K562 (cell line): ENCODE data around the gene HLA-DPA1. TPM values are rescaled to one million over a fixed set of nuclear protein-coding genes. Genes with fewer than 3 reads are reported as not detected.

Experiments
- ATAC-seq: fragments of 200-7000 bp; cut with Tn5 transposase; 3 replicates; pipeline ENCODE4 v1.9.1; 2020; ENCODE audit warnings: moderate library complexity
- BruUV-seq: library from RNA; stranded (reverse); fragments of 400-500 nt; replicated peaks from 2 replicates; lab custom pipeline; 2021; lab: Mats Ljungman, UMichigan
- CTCF ChIA-PET: fragments of 300-600 bp; formaldehyde crosslinking; extraction: SDS; loops from one replicate; lab custom pipeline; 2021; ENCODE audit warnings: low intra/inter-chr PET ratio; lab: Yijun Ruan, JAX
- POLR2A ChIA-PET: fragments of 300-600, 350-650 bp; sonication (Branson Sonifier 250); formaldehyde crosslinking; extraction: SDS; loops from one replicate; lab custom pipeline; 2021; ENCODE audit warnings: antibody characterized with exemption, inconsistent platforms; lab: Yijun Ruan, JAX
- DNase-seq, 4 experiments: peaks; one replicate each; pipeline versions ENCODE4 v3.0.0 to v3.0.0-alpha.2; 2011 to 2018; ENCODE audit warnings: low spot score in 3 of 4, mixed read lengths in 3 of 4; ENCODE audit errors: extremely low read depth in 1 of 4
- FAIRE-seq: peaks from 2 replicates; lab custom pipeline; 2011; peaks lifted over from hg19 to GRCh38; lab: Jason Lieb, UNC
- H2AFZ ChIP-seq: 2 replicates; pipeline ENCODE4 v1.6.0; 2011; ENCODE audit warnings: low read depth, low read length, control low read depth, inconsistent platforms
- H3K27ac ChIP-seq: fragments of 200-600 bp; 3 replicates; pipeline ENCODE4 v1.8.0; 2011; ENCODE audit warnings: low read depth, mild to moderate bottlenecking, control low read depth, inconsistent platforms, low read length, moderate library complexity, mixed read lengths; ENCODE audit errors: extremely low read depth
- H3K27me3 ChIP-seq, 2 experiments: fragments of 300-600 bp in 1 of 2; 2 replicates in 1 of 2; 3 replicates in 1 of 2; pipeline versions ENCODE4 v1.6.0 to v1.8.0; 2011; ENCODE audit warnings: inconsistent platforms in 2 of 2, low read length in 2 of 2, mild to moderate bottlenecking in 1 of 2, mixed read lengths in 1 of 2, moderate library complexity in 1 of 2; ENCODE audit not compliant: control insufficient read depth in 2 of 2, insufficient read depth in 2 of 2
- H3K36me3 ChIP-seq: fragments of 300-600 bp; 3 replicates; pipeline ENCODE4 v1.8.0; 2011; ENCODE audit warnings: mild to moderate bottlenecking, low read length, inconsistent platforms; ENCODE audit not compliant: control insufficient read depth, insufficient read depth
- H3K4me1 ChIP-seq, 2 experiments: fragments of 200-600 bp in 1 of 2; replicated peaks in 1 of 2; 2 replicates in 1 of 2; 3 replicates in 1 of 2; pipeline versions ENCODE4 v1.5.1 to v1.8.0; 2011; ENCODE audit warnings: inconsistent platforms in 2 of 2, low read length in 2 of 2, mild to moderate bottlenecking in 1 of 2, mixed read lengths in 1 of 2, moderate library complexity in 1 of 2; ENCODE audit not compliant: control insufficient read depth in 2 of 2, insufficient read depth in 2 of 2
- H3K4me2 ChIP-seq: 2 replicates; pipeline ENCODE4 v1.6.1; 2011; ENCODE audit warnings: low read length, control low read depth, inconsistent platforms, mixed read lengths; ENCODE audit not compliant: insufficient read depth
- H3K4me3 ChIP-seq: fragments of 200-600 bp; sonication (generic), shearing (Covaris generic); 2 replicates; pipeline ENCODE4 v1.5.1; 2016; ENCODE audit warnings: control low read depth, inconsistent platforms
- H3K79me2 ChIP-seq: fragments of 200-600 bp; 3 replicates; pipeline ENCODE4 v1.8.0; 2011; ENCODE audit warnings: low read length, inconsistent platforms; ENCODE audit not compliant: control insufficient read depth, insufficient read depth
- H3K9ac ChIP-seq, 2 experiments: 2 replicates each; pipeline versions ENCODE4 v1.6.0 to v1.6.1; 2011; ENCODE audit warnings: low read depth in 2 of 2, low read length in 2 of 2, control low read depth in 1 of 2, inconsistent platforms in 1 of 2, mild to moderate bottlenecking in 1 of 2, mixed read lengths in 1 of 2; ENCODE audit not compliant: insufficient read depth in 1 of 2
- H3K9me1 ChIP-seq: one replicate; pipeline ENCODE4 v1.6.0; 2011; ENCODE audit warnings: inconsistent platforms, mild to moderate bottlenecking, low read length, moderate library complexity; ENCODE audit not compliant: control insufficient read depth, insufficient read depth
- H3K9me3 ChIP-seq: replicated peaks from 2 replicates; pipeline ENCODE4 v1.5.1; 2011; ENCODE audit warnings: low read depth, low read length, inconsistent platforms; ENCODE audit not compliant: control insufficient read depth, insufficient read depth
- H4K20me1 ChIP-seq: replicated peaks from 2 replicates; pipeline ENCODE4 v1.6.1; 2011; ENCODE audit warnings: low read length, inconsistent platforms, mixed read lengths; ENCODE audit not compliant: control insufficient read depth, insufficient read depth
- CEBPB ChIP-seq: fragments of 450-650 bp; IDR thresholded peaks from 2 replicates; pipeline ENCODE4 v1.6.1; 2016; ENCODE audit warnings: missing genetic modification characterization, missing compliant biosample characterization
- CREB1 ChIP-seq, 2 experiments: sonication (generic) in 1 of 2; formaldehyde crosslinking in 1 of 2; IDR thresholded peaks; 2 replicates each; pipeline versions ENCODE4 v1.6.1 to v1.8.0; 2012 to 2022; ENCODE audit warnings: inconsistent platforms in 1 of 2, mild to moderate bottlenecking in 1 of 2, missing genetic modification reagents in 1 of 2, moderate library complexity in 1 of 2
- HDAC6 ChIP-seq: IDR thresholded peaks from 2 replicates; pipeline ENCODE4 v1.6.1; 2012; ENCODE audit warnings: low read depth, mild to moderate bottlenecking, control low read depth, inconsistent platforms, low read length, moderate library complexity
- HNRNPK ChIP-seq: fragments of 200-400 bp; formaldehyde crosslinking; IDR thresholded peaks from one replicate; pipeline ENCODE4 v1.6.1; 2018; ENCODE audit warnings: mild to moderate bottlenecking, low read depth, low read length; ENCODE audit not compliant: poor library complexity, severe bottlenecking
- IRF2 ChIP-seq: sonication (generic); formaldehyde crosslinking; IDR thresholded peaks from 2 replicates; pipeline ENCODE4 v1.8.1; 2022; ENCODE audit warnings: mild to moderate bottlenecking, missing genetic modification reagents
- MYBL2 ChIP-seq, 2 experiments: fragments of 450-650 bp in 1 of 2; sonication (generic) in 1 of 2; formaldehyde crosslinking in 1 of 2; IDR thresholded peaks; 2 replicates each; pipeline versions ENCODE4 v1.6.1 to v1.8.1; 2017 to 2022; ENCODE audit warnings: borderline replicate concordance in 1 of 2, inconsistent platforms in 1 of 2, low read depth in 1 of 2, mild to moderate bottlenecking in 1 of 2, missing genetic modification reagents in 1 of 2, moderate library complexity in 1 of 2
- MYC ChIP-seq, 2 experiments: fragments of 250-450 bp in 1 of 2; sonication (Bioruptor Pico) in 1 of 2; IDR thresholded peaks; 2 replicates each; pipeline versions ENCODE4 v1.5.1 to v1.6.1; 2012 to 2021; ENCODE audit warnings: low read depth in 2 of 2, borderline replicate concordance in 1 of 2, improper control_type of control experiment in 1 of 2, low read length in 1 of 2, mild to moderate bottlenecking in 1 of 2, moderate library complexity in 1 of 2
- NONO ChIP-seq, 2 experiments: fragments of 200-400 bp in 1 of 2; fragments of 450-650 bp in 1 of 2; formaldehyde crosslinking in 1 of 2; IDR thresholded peaks; 2 replicates each; pipeline ENCODE4 v1.6.1; 2017; ENCODE audit warnings: low read depth in 2 of 2, mild to moderate bottlenecking in 2 of 2, moderate library complexity in 2 of 2, low read length in 1 of 2
- POLR2AphosphoS5 ChIP-seq: IDR thresholded peaks from 2 replicates; pipeline ENCODE4 v1.6.1; 2011; ENCODE audit warnings: mild to moderate bottlenecking, low read depth, low read length, moderate library complexity; ENCODE audit not compliant: control insufficient read depth, insufficient read depth
- RBM25 ChIP-seq: fragments of 200-400 bp; formaldehyde crosslinking; IDR thresholded peaks from 2 replicates; pipeline ENCODE4 v1.6.1; 2018; ENCODE audit warnings: low read length, low read depth, moderate library complexity; ENCODE audit not compliant: severe bottlenecking
- SP1 ChIP-seq: sonication (generic); formaldehyde crosslinking; IDR thresholded peaks from 2 replicates; pipeline ENCODE4 v1.8.1; 2022; ENCODE audit warnings: mild to moderate bottlenecking, missing genetic modification reagents
- ZNF134 ChIP-seq: fragments of 250-450 bp; sonication (Bioruptor Pico); conservative IDR thresholded peaks from 2 replicates; pipeline ENCODE4 v1.4.0; 2020
- ZNF274 ChIP-seq: IDR thresholded peaks from 2 replicates; pipeline ENCODE4 v1.6.1; 2011; ENCODE audit warnings: low read depth, mild to moderate bottlenecking, low read length, moderate library complexity, borderline replicate concordance
- ZNF583 ChIP-seq: fragments of 250-450 bp; sonication (Bioruptor Pico); IDR thresholded peaks from 2 replicates; pipeline ENCODE4 v1.4.0; 2020
- WGBS: fragments of 100-300 bp; shearing (Covaris generic); methylation state at CpG from one replicate; pipeline ENCODE4 v1.1.6; 2016; ENCODE audit warnings: low coverage, mixed read lengths; ENCODE audit not compliant: insufficient coverage; ENCODE audit errors: missing lambda C conversion rate; 5-methylcytosine and 5-hydroxymethylcytosine counted together
- in situ Hi-C: fragments of 300-500 bp; cut with MboI; formaldehyde crosslinking; loops from 4 replicates; pipeline ENCODE4 v1.15.0; 2018; ENCODE audit warnings: inconsistent platforms, mixed read lengths
- intact Hi-C: fragments of 100-400 bp; cut with micrococcal nuclease; formaldehyde crosslinking; loops from 2 replicates; pipeline ENCODE4 v1.14.2; 2022
- polyA plus RNA-seq, 8 experiments: library from polyadenylated mRNA; depleted of rRNA in 4 of 8; stranded (reverse) in 5 of 8; unstranded in 3 of 8; fragments of >200 nt; fragmentation: Nextera tagmentation in 2 of 8; fragmentation: Illumina TruSeq in 1 of 8; extraction: Ambion mirVana in 2 of 8; extraction: Trizol in 1 of 8; gene quantifications; 2 replicates each; pipeline versions ENCODE4 v1.2.1 to v1.2.3, GENCODE V29; 2011 to 2014; ENCODE audit warnings: inconsistent platforms in 1 of 8, missing spikeins in 1 of 8
- total RNA-seq, 7 experiments: library from RNA; depleted of rRNA in 6 of 7; stranded (reverse); fragments of >200 nt in 6 of 7; fragmentation: Illumina TruSeq in 2 of 7; extraction: Trizol in 2 of 7; gene quantifications; 2 replicates each; pipeline versions ENCODE4 v1.2.1 to v1.2.3, GENCODE V29; 2011 to 2021; ENCODE audit warnings: low replicate concordance in 1 of 7

HLA-DPA1 gene
- total and polyA plus RNA-seq, 9 of the 15 experiments (the other 6 are each of a cell fraction or from before 2014, with no cell fraction given): 0.23 to 0.93 (median 0.55) TPM

DNA sequence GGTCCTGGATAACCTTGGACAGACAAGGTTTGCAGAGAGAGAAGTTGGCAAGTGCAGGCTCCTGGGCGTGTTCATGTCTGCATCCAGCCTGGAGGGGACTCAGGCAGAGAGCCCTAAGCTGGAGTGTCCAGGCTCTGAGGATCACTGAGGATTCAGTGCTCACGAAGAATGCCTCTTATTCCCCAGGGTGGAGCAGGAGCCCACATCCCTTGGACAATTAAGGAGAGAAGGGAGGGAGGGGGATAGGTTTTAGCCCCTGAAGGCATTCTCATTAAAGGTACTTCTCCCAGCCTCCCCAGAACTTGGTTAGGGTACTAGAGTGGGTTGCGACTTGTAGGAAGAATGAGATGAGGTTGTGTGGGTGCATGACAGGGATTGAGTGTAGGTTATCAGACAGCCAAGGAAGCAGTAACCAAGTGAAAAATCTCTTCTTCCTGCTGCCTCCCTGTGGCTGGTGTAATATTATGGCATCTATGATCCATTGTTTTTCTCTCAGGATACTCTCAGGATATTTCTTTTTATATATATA is 3.0 kb upstream of the HLA-DPA1 start:
- FAIRE-seq: no peak
- no peak overlapping the region for H2AFZ ChIP-seq
- H3K36me3 ChIP-seq: no peaks in the 10 kb centered on the region
- no peak for DNase-seq
- no peaks in the 10 kb centered on the region for H3K9me1 ChIP-seq
- intact Hi-C loops: no loop called here
- CTCF ChIA-PET: no interaction called here
- H3K4me1 ChIP-seq: peaks cover 0 to 6% of the 10 kb centered on the region in 2 experiments; a peak in 3 of 5 replicates
- 3% methylated on average over 3 of the region's 3 CpGs for WGBS
- H3K4me3 ChIP-seq: no peak overlapping the region
- no peak overlapping the region for H3K27ac ChIP-seq
- H3K9me3 ChIP-seq: no peaks in the 10 kb centered on the region
- peaks cover 30 to 48% of the 10 kb centered on the region in 2 experiments for H3K27me3 ChIP-seq
- no TSS peak for BruUV-seq
- TF ChIP-seq ZNF583 (CRISPR knock-in tag) (no peak), HNRNPK (no peak), HDAC6 (no peak), IRF2 (no peak), ZNF134 (CRISPR knock-in tag) (no peak), MYC (IDR thresholded peaks at IDR 0.05; ENCODE audit: low read depth, low read length) (no peak), MYC (CRISPR knock-in tag; IDR thresholded peaks at IDR 0.05; ENCODE audit: borderline replicate concordance, low read depth) (no peak), SP1 (no peak), POLR2AphosphoS5 (no peak), RBM25 (no peak), NONO (IDR thresholded peaks at IDR 0.05; ENCODE audit: low read depth in 2 of 2, low read length in 1 of 2) (no peak), ZNF274 (no peak), CEBPB (no peak), MYBL2 (IDR thresholded peaks at IDR 0.05; ENCODE audit: low read depth) (no peak), MYBL2 (CRISPR knock-in tag; IDR thresholded peaks at IDR 0.05; ENCODE audit: borderline replicate concordance) (no peak), CREB1 (IDR thresholded peaks at IDR 0.05) (no peak), CREB1 (CRISPR knock-in tag; IDR thresholded peaks at IDR 0.05) (no peak)
- H3K9ac ChIP-seq: no peak overlapping the region
- ATAC-seq: no peak
- H3K79me2 ChIP-seq: no peaks in the 10 kb centered on the region
- in situ Hi-C loops: no loop called here
- H3K4me2 ChIP-seq: no peak overlapping the region
- POLR2A ChIA-PET: interaction anchor here (0.6 kb wide), 2 partner anchors 176 to 241 kb away, joined by 3 read pairs; partner anchors contain the start of gene ZBTB22
- no peaks in the 10 kb centered on the region for H4K20me1 ChIP-seq
